ENCODE data around the gene QKI. TPM values are rescaled to one million over a fixed set of nuclear protein-coding genes. Genes with fewer than 3 reads are reported as not detected.
A peak's percentile ranks its signal among the peaks of the same experiment; 100 is the strongest.

The QKI gene
- total and polyA plus RNA-seq, 2 donors (not counting 3 experiments of a cell fraction or from before 2014, with no cell fraction given) = 178 to 232 TPM

DNA sequence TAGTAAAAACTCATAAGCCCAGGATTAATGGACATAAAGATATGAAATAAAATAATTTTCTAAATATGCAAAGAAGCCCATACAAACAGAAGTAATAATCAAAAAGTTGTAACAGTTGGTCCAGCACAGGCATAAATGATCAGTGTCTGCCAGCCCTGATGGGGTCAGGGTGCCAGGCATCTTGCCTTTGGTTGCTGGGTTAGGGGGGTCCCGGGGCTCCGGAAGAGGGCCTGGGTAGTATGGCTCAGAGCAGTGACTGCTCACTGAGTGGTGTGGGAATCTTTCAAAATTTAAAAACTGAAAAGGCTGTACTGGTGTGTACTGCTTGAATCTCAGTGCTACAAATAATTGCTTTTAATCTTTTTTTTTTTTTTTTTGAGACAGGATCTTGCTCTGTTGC is 7.7 kb upstream of the QKI start:
- H3K27ac ChIP-seq (ENCODE audit: insufficient read depth, low read depth, low read length) = no peak overlapping the region
- BruUV-seq (replicated peaks) = no TSS peak

More for the DNA sequence above, 7.7 kb upstream of the QKI start:
- Histone ChIP-seq H3K36me3 (ENCODE audit: control insufficient read depth in 2 of 2, extremely low read depth in 1 of 2, insufficient read depth in 2 of 2, low read length in 2 of 2) (no peaks in the 10 kb centered on the region), H2AFZ (ENCODE audit: low read depth, low read length) (no peak overlapping the region), H3K4me3 (replicated peaks in 1 of 3; ENCODE audit: insufficient read depth in 1 of 3, low read depth in 1 of 3, low read length in 3 of 3) (no peak overlapping the region), H3K4me1 (ENCODE audit: control insufficient read depth, extremely low read depth, insufficient read depth, low read length) (peaks cover 20% of the 10 kb centered on the region), H3K9me1 (replicated peaks; ENCODE audit: control insufficient read depth, extremely low read depth, insufficient read depth, low read length) (no peaks in the 10 kb centered on the region), H3K4me2 (ENCODE audit: insufficient read depth, low read length) (peak overlapping the region; percentile 38), H3K79me2 (ENCODE audit: control insufficient read depth, insufficient read depth, low read length) (no peaks in the 10 kb centered on the region), H4K20me1 (replicated peaks; ENCODE audit: control insufficient read depth, extremely low read depth, insufficient read depth, low read length) (no peaks in the 10 kb centered on the region), H3K9ac (replicated peaks; ENCODE audit: extremely low read depth, insufficient read depth, low read length) (no peak overlapping the region), H3K9me3 (replicated peaks; ENCODE audit: control insufficient read depth, insufficient read depth, low read length) (no peaks in the 10 kb centered on the region), H3K27me3 (ENCODE audit: control insufficient read depth in 2 of 2, insufficient read depth in 2 of 2, low read length in 2 of 2) (no peaks in the 10 kb centered on the region)
- POLR2A ChIA-PET = interaction anchor here (0.7 to 1.5 kb wide), 3 partner anchors 10 to 27 kb away, joined by 3 to 6 read pairs (median 4); no protein-coding TSS in a partner anchor
- DNase-seq (ENCODE audit: low read depth, low spot score) = no peak
- dilution Hi-C loops (cut with MboI; ENCODE audit: extremely low pct_ligation_motif_present, low sequenced_read_pairs) (no loop called here), intact Hi-C loops (cut with micrococcal nuclease) (no loop called here)
- FAIRE-seq = no peak
- CTCF ChIA-PET = interaction anchor here (1.3 to 2.6 kb wide), 2 partner anchors 9 to 53 kb away, joined by 3 to 13 read pairs; no protein-coding TSS in a partner anchor
- TF ChIP-seq GATA2 (IDR thresholded peaks at IDR 0.05; ENCODE audit: insufficient read depth, insufficient read length, low read depth, low read length) = no peak
- TF ChIP-seq, protein P1, sequence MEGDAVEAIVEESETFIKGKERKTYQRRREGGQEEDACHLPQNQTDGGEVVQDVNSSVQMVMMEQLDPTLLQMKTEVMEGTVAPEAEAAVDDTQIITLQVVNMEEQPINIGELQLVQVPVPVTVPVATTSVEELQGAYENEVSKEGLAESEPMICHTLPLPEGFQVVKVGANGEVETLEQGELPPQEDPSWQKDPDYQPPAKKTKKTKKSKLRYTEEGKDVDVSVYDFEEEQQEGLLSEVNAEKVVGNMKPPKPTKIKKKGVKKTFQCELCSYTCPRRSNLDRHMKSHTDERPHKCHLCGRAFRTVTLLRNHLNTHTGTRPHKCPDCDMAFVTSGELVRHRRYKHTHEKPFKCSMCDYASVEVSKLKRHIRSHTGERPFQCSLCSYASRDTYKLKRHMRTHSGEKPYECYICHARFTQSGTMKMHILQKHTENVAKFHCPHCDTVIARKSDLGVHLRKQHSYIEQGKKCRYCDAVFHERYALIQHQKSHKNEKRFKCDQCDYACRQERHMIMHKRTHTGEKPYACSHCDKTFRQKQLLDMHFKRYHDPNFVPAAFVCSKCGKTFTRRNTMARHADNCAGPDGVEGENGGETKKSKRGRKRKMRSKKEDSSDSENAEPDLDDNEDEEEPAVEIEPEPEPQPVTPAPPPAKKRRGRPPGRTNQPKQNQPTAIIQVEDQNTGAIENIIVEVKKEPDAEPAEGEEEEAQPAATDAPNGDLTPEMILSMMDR (IDR thresholded peaks at IDR 0.05; ENCODE audit: extremely low read depth in 1 of 2, insufficient read depth in 1 of 2, low read depth in 1 of 2, low read length in 2 of 2) = no peak
- TF ChIP-seq JUN (IDR thresholded peaks at IDR 0.05; ENCODE audit: borderline replicate concordance, insufficient read depth, insufficient read length, low read depth) = no peak
- TF ChIP-seq FOS (IDR thresholded peaks at IDR 0.05; ENCODE audit: borderline replicate concordance, insufficient read depth, low read length) = no peak
- no peak for TF ChIP-seq POLR2A (IDR thresholded peaks at IDR 0.05; ENCODE audit: low read depth, low read length)
- TF ChIP-seq POLR2AphosphoS5 (IDR thresholded peaks at IDR 0.05; ENCODE audit: insufficient read depth, low read depth, low read length) = no peak
- TF ChIP-seq EZH2 (IDR thresholded peaks at IDR 0.05; ENCODE audit: borderline replicate concordance, low read depth, low read length, severe bottlenecking) = no peak
- no peak for TF ChIP-seq MYC (IDR thresholded peaks at IDR 0.05; ENCODE audit: low read depth, low read length)
- TF ChIP-seq, protein P2, sequence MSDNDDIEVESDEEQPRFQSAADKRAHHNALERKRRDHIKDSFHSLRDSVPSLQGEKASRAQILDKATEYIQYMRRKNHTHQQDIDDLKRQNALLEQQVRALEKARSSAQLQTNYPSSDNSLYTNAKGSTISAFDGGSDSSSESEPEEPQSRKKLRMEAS (IDR thresholded peaks at IDR 0.05; ENCODE audit: insufficient read depth, insufficient read length) = no peak

Data from endothelial cell of umbilical vein (primary cell).